22Rv1 (cell line): ENCODE data around the gene TTC9.

ENCODE experiments used
- CTCF ChIP-seq: fragments of 450-650 bp; IDR thresholded peaks from 2 replicates; pipeline ENCODE4 v1.5.1; 2017; ENCODE audit warnings: mild to moderate bottlenecking
- ZFX ChIP-seq: fragments of 450-650 bp; IDR thresholded peaks from 2 replicates; pipeline ENCODE4 v1.6.1; 2017; ENCODE audit warnings: antibody characterized with exemption, borderline replicate concordance

DNA sequence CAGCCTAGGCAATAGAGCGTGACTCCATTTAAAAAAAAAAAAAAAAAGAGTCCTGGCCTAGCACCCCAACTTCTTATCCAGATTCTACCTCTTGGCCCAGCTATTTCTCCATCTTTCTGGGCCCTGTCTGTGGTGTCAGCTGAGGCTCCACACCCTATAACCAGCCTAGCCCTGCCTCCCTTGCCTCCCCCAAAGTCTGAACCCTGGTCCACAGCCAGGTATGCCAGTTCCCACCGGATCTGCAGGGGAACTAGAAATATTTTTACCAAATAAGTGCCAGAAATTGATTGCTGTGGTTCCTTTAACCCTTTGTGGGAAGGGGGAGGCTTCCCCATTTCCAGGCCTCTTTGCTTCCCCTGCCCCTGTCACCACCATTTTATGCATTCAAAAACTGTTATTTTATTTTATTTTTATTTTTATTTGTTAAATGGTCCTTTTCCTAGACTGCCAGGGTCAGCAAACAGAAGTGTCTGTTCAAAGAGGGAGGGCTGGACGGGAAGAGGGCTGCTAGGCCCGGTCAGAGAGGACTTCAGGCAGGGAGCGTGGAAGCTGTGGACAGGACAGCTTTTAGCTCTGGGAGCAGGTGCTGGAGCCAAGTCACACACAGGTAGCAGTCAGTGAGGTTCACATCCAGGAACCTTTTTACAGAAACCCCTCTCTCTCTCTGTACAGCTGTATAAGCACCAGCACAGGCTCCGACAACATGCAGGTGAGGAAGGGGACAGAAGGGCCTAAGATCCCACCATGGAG lies 23.2 kb downstream of the TTC9 start:
- TF ChIP-seq CTCF, result no peak
- TF ChIP-seq ZFX, result no peak
